Loucy (cell line): ENCODE results near the gene USH1C.

Experiments used
- H2AFZ ChIP-seq: fragments of 200-600 bp; sonication (generic); 2 replicates; pipeline ENCODE4 v1.6.0; 2016; ENCODE audit warnings: antibody characterized with exemption, mild to moderate bottlenecking, low read length, moderate library complexity
- H3F3A ChIP-seq: fragments of 200-600 bp; 2 replicates; pipeline ENCODE4 v1.6.0; 2016; ENCODE audit warnings: antibody characterized with exemption, low read depth, mild to moderate bottlenecking
- H3K27me3 ChIP-seq: fragments of 200-600 bp; sonication (generic); 2 replicates; pipeline ENCODE4 v1.6.1; 2014; ENCODE audit warnings: low read length, mild to moderate bottlenecking; ENCODE audit not compliant: insufficient read depth, poor library complexity, severe bottlenecking
- H3K36me3 ChIP-seq: fragments of 200-600 bp; sonication (generic); 2 replicates; pipeline ENCODE4 v1.6.1; 2016; ENCODE audit warnings: low read length; ENCODE audit not compliant: insufficient read depth
- H3K4me1 ChIP-seq: fragments of 200-600 bp; sonication (generic); 2 replicates; pipeline ENCODE4 v1.5.1; 2014; ENCODE audit warnings: low read length, mild to moderate bottlenecking; ENCODE audit not compliant: insufficient read depth, poor library complexity, severe bottlenecking
- H3K4me2 ChIP-seq: fragments of 200-600 bp; sonication (generic); 2 replicates; pipeline ENCODE4 v1.6.0; 2014; ENCODE audit warnings: antibody characterized with exemption, low read length, low read depth, mild to moderate bottlenecking; ENCODE audit not compliant: poor library complexity, severe bottlenecking
- H3K4me3 ChIP-seq: fragments of 200-600 bp; sonication (generic); 2 replicates; pipeline ENCODE4 v1.5.1; 2014; ENCODE audit warnings: low read length, mild to moderate bottlenecking, mixed read lengths; ENCODE audit not compliant: poor library complexity, severe bottlenecking
- H3K79me2 ChIP-seq: fragments of 200-600 bp; sonication (generic); 2 replicates; pipeline ENCODE4 v1.6.1; 2014; ENCODE audit warnings: low read length; ENCODE audit not compliant: insufficient read depth
- H3K9ac ChIP-seq: fragments of 200-600 bp; sonication (generic); 2 replicates; pipeline ENCODE4 v1.6.0; 2014; ENCODE audit warnings: mild to moderate bottlenecking, low read depth, low read length, moderate library complexity; ENCODE audit not compliant: poor library complexity, severe bottlenecking
- H3K9me2 ChIP-seq: fragments of 200-600 bp; sonication (generic); replicated peaks from 2 replicates; pipeline ENCODE4 v1.6.1; 2016; ENCODE audit warnings: low read depth, low read length, mixed read lengths
- H3K9me3 ChIP-seq: fragments of 200-600 bp; sonication (generic); 2 replicates; pipeline ENCODE4 v1.6.1; 2014; ENCODE audit warnings: mild to moderate bottlenecking, antibody characterized with exemption, low read length, low read depth; ENCODE audit not compliant: insufficient read depth
- H4K20me1 ChIP-seq: fragments of 200-600 bp; sonication (generic); 2 replicates; pipeline ENCODE4 v1.6.0; 2014; ENCODE audit warnings: antibody characterized with exemption, low read length, mild to moderate bottlenecking; ENCODE audit not compliant: insufficient read depth, poor library complexity, severe bottlenecking
- EZH2phosphoT487 ChIP-seq: fragments of 200-600 bp; IDR thresholded peaks from 2 replicates; pipeline ENCODE4 v1.6.1; 2018; ENCODE audit warnings: antibody characterized with exemption, mild to moderate bottlenecking, moderate library complexity, borderline replicate concordance
- TF ChIP-seq, protein P1 (sequence below): fragments of 200-600 bp; sonication (generic); conservative IDR thresholded peaks from 2 replicates; pipeline ENCODE4 v1.5.1; 2014; ENCODE audit warnings: mild to moderate bottlenecking, antibody characterized with exemption, low read length

USH1C gene

DNA sequence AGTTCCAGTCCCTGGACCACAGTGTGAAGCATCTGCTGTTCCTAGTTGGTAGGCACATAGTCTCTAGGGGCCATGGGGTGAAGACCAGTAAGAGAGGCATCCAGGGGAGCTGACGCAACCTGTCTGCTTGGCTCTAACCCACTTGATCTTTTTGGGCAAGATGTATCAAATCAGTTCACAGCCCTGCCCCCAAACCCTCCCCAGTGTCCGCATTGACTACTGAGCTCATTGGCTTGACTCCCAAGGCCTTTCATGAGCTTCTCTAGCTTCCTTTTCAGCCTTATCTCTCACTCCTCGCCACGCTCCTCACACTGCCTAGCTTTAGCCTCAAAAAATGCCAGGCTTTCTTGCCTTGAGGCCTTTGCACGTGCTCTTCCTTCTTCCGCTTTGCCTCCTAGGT, 37.9 kb downstream of the USH1C start:
- Histone ChIP-seq H4K20me1 (no peaks in the 10 kb centered on the region), H3K4me3 (no peak overlapping the region), H3K9ac (no peak overlapping the region), H2AFZ (no peak overlapping the region), H3K4me2 (no peak overlapping the region), H3K4me1 (no peaks in the 10 kb centered on the region), H3K79me2 (no peaks in the 10 kb centered on the region), H3K27me3 (no peaks in the 10 kb centered on the region), H3K36me3 (no peaks in the 10 kb centered on the region), H3F3A (no peaks in the 10 kb centered on the region), H3K9me2 (no peaks in the 10 kb centered on the region), H3K9me3 (no peaks in the 10 kb centered on the region)
- TF ChIP-seq, protein P1, sequence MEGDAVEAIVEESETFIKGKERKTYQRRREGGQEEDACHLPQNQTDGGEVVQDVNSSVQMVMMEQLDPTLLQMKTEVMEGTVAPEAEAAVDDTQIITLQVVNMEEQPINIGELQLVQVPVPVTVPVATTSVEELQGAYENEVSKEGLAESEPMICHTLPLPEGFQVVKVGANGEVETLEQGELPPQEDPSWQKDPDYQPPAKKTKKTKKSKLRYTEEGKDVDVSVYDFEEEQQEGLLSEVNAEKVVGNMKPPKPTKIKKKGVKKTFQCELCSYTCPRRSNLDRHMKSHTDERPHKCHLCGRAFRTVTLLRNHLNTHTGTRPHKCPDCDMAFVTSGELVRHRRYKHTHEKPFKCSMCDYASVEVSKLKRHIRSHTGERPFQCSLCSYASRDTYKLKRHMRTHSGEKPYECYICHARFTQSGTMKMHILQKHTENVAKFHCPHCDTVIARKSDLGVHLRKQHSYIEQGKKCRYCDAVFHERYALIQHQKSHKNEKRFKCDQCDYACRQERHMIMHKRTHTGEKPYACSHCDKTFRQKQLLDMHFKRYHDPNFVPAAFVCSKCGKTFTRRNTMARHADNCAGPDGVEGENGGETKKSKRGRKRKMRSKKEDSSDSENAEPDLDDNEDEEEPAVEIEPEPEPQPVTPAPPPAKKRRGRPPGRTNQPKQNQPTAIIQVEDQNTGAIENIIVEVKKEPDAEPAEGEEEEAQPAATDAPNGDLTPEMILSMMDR: no peak
- no peak for TF ChIP-seq EZH2phosphoT487

DNA sequence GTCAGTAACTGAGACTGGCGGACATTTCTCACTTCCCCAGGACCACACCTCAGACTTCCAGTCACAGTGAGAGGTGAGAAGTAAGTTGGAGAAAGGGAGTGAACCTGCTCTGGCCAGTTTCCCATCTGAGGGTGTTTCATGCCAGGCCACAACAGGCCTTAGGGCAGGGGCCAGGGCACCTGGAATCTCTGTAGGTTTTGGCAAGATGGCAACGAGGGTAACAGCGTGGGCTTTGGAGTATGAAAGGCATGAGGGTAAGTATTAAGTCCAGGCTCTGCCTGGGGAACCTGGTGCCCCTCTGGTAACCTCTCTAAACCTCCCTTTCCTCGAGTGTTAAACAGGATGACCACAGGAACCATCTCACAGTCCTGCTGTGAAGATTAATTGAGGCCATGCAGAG, 39.1 kb downstream of the USH1C start:
- Histone ChIP-seq H3K36me3 (no peaks in the 10 kb centered on the region), H3K9me2 (no peaks in the 10 kb centered on the region), H3K4me1 (no peaks in the 10 kb centered on the region), H4K20me1 (no peaks in the 10 kb centered on the region), H3K9ac (no peak overlapping the region), H3F3A (no peaks in the 10 kb centered on the region), H3K4me2 (no peak overlapping the region), H3K9me3 (no peaks in the 10 kb centered on the region), H2AFZ (no peak overlapping the region), H3K27me3 (no peaks in the 10 kb centered on the region), H3K79me2 (no peaks in the 10 kb centered on the region), H3K4me3 (no peak overlapping the region)
- TF ChIP-seq, protein P1: no peak
- TF ChIP-seq EZH2phosphoT487: no peak

- Histone ChIP-seq H3F3A (no peaks in the 10 kb centered on the region), H3K4me2 (no peak overlapping the region), H3K27me3 (no peaks in the 10 kb centered on the region), H3K9me2 (no peaks in the 10 kb centered on the region), H3K9me3 (no peaks in the 10 kb centered on the region), H4K20me1 (no peaks in the 10 kb centered on the region), H3K4me3 (no peak overlapping the region), H2AFZ (no peak overlapping the region), H3K79me2 (no peaks in the 10 kb centered on the region), H3K36me3 (no peaks in the 10 kb centered on the region), H3K9ac (no peak overlapping the region), H3K4me1 (no peaks in the 10 kb centered on the region)
- TF ChIP-seq, protein P1: peak; percentile 96
- TF ChIP-seq EZH2phosphoT487: no peak
These were observed 39.7 kb downstream of the USH1C start for GRCh38 chr11:17504330-17505107.
